Measurements from ENCODE around the gene FN1.

Gene FN1

GRCh38 chr2:215405722-215406581, 29.9 kb downstream of the FN1 start:
- ATAC-seq (replicated peaks; ENCODE audit: extremely low read depth, poor library complexity, severe bottlenecking), result no peak
- H3K4me3 Mint-ChIP-seq, result no peak overlapping the region
- H3K36me3 Mint-ChIP-seq (ENCODE audit: insufficient read depth), result no peaks in the 10 kb centered on the region
- DNase-seq (ENCODE audit: low spot score in 2 of 2), result no peak
- H3K9me3 Mint-ChIP-seq, result no peaks in the 10 kb centered on the region
- H3K4me1 Mint-ChIP-seq, result no peaks in the 10 kb centered on the region
- no peak overlapping the region for H3K27ac Mint-ChIP-seq (ENCODE audit: low read depth)
- H3K27me3 Mint-ChIP-seq, result peaks cover 42% of the 10 kb centered on the region

DNA sequence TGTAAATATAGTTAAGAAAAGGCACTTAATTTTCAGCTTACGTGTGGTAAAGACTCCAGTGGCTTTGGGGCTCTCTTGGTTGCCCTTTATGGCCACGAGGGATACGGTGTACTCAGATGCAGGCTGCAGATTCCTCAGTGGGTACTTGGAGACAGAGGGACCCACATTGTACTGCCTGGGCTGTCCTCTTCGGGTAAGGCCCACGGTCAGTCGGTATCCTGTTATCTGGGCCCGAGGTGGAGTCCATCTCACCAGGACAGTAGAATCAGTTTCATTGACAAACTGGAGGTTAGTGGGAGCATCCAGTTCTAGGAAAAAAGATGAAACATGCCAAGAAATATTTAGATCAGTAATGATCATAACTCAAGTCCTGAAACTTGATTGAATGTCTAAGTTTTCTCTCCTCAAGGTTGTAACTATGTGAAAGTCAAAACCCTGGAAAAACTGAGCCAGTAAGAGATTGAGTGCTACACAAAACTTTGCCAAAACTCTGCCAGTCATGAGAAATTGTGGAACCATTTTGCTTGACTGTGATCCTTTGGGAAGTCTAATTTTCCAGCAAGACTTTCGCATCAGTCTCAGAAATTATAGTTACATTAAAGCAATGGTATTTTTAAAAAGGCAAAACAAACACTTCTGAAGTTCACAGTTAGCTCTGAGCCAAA, 31.4 kb downstream of the FN1 start:
- ATAC-seq (replicated peaks; ENCODE audit: extremely low read depth, poor library complexity, severe bottlenecking) (no peak), DNase-seq (ENCODE audit: low spot score in 2 of 2) (no peak)
- Mint-ChIP-seq H3K36me3 (ENCODE audit: insufficient read depth) (no peaks in the 10 kb centered on the region), H3K9me3 (no peaks in the 10 kb centered on the region), H3K27ac (ENCODE audit: low read depth) (no peak overlapping the region), H3K4me3 (no peak overlapping the region), H3K4me1 (no peaks in the 10 kb centered on the region), H3K27me3 (peaks cover 37% of the 10 kb centered on the region)

DNA sequence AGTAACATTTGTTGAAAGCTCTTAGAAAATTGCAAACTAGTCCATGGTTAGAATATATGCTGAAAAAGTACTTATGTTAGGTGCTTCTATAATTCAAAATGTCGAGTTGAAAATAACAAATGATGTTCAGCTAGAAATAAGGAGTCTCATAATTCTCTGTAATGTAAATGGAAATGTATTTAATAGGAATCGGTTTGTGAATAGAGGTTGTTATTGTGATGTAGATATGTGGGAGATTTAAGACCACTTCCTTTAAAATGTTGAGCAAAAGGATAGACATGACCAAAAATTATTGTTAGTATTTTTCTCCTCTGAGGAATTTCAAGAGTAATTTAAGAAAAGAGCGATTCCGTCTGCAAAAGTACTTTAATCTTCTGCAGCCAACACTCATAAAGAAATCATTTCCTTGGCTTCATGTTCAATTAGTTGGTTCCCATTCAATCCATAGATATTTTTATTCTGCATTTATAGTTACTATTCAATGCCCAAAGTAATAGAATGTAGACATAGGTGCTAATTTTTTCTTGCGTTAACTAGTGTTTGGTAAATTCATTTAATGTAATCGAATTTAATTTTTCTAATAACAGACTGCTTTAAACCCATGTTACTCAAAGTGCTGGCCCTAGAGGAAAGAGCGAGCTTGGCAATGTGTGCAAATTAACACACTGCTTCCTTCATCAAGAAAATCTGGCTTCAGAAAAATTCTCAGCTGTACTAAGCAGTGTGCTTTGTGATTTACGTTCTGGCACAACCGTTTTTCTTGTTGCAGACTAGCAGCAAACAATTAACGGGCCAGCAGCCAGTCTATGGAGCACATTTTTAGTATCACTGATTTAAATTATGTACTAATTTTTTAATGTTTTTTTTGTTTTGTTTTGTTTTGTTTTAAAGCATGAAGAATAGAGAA, 32.2 kb downstream of the FN1 start:
- DNase-seq (ENCODE audit: low spot score in 2 of 2) (no peak), ATAC-seq (replicated peaks; ENCODE audit: extremely low read depth, poor library complexity, severe bottlenecking) (no peak)
- no peak overlapping the region for H3K4me3 Mint-ChIP-seq
- no peaks in the 10 kb centered on the region for H3K9me3 Mint-ChIP-seq
- H3K27me3 Mint-ChIP-seq, result peaks cover 37% of the 10 kb centered on the region
- no peaks in the 10 kb centered on the region for H3K36me3 Mint-ChIP-seq (ENCODE audit: insufficient read depth)
- H3K4me1 Mint-ChIP-seq, result no peaks in the 10 kb centered on the region
- H3K27ac Mint-ChIP-seq (ENCODE audit: low read depth), result no peak overlapping the region

DNA sequence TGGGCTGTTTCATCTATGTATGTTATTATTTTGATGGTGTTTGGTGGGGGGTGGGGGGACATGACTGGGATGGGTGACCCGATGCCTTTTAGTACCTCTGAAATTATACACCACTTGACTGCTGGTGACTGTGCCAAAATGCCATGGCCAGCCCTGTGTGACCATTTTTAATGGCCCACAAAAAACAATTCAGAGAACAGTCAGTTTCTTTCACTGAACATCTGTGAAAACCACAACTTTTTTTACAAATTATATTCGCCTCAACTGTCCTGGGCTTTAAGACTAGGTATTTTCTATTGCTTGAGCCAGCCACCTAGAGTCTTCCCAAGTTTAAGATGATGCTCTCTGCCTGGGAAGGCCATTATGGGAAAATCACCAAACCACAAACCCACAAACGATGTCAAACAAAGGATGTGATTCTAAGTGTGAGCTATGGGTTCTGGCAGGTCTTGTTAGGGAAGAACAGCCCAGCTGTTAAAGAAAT, 33.9 kb downstream of the FN1 start:
- H3K4me3 Mint-ChIP-seq, result no peak overlapping the region
- H3K4me1 Mint-ChIP-seq, result no peaks in the 10 kb centered on the region
- no peak for ATAC-seq (replicated peaks; ENCODE audit: extremely low read depth, poor library complexity, severe bottlenecking)

DNA sequence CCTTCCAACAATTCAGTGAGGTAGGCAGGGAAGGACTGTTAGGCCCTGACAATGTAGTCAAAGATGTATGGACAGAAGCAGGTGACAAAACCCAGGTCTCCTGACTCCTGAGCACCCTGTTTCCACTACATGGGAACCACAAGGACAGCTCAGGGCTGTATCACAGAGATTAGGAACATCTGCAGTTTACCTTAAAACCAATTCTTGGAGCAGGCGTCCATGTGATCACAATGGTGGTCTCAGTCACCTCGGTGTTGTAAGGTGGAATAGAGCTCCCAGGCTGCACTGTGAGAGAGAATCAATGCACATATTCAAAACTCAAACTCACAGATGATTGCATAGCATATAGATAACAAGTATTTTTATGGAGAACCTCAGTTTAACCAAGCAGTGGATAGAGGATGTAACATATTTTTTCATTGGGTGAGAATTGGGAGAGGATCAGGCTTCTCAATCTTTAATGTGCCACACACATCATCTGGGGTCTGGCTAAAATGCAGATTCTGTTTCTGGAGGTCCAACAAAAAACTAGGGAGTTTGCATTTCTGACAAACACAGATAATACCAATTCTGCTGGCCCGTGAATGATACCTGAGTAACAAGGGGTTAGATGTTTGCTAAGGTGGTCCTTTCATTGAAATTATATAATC, 36.7 kb downstream of the FN1 start:
- peaks cover 39% of the 10 kb centered on the region for H3K27me3 Mint-ChIP-seq
- H3K27ac Mint-ChIP-seq (ENCODE audit: low read depth), result no peak overlapping the region
- no peak overlapping the region for H3K4me3 Mint-ChIP-seq
- ATAC-seq (replicated peaks; ENCODE audit: extremely low read depth, poor library complexity, severe bottlenecking) (no peak), DNase-seq (ENCODE audit: low spot score in 2 of 2) (no peak)
- H3K9me3 Mint-ChIP-seq, result no peaks in the 10 kb centered on the region
- H3K36me3 Mint-ChIP-seq (ENCODE audit: insufficient read depth), result no peaks in the 10 kb centered on the region
- H3K4me1 Mint-ChIP-seq, result no peaks in the 10 kb centered on the region

More for the DNA sequence above, 33.9 kb downstream of the FN1 start:
- no peaks in the 10 kb centered on the region for H3K9me3 Mint-ChIP-seq
- H3K27ac Mint-ChIP-seq (ENCODE audit: low read depth), result no peak overlapping the region
- H3K36me3 Mint-ChIP-seq (ENCODE audit: insufficient read depth), result no peaks in the 10 kb centered on the region
- peaks cover 35% of the 10 kb centered on the region for H3K27me3 Mint-ChIP-seq
- no peak for DNase-seq (ENCODE audit: low spot score in 2 of 2)

GRCh38 chr2:215397632-215398341, 38.1 kb downstream of the FN1 start:
- Mint-ChIP-seq H3K27me3 (peaks cover 45% of the 10 kb centered on the region), H3K27ac (ENCODE audit: low read depth) (no peak overlapping the region), H3K9me3 (no peaks in the 10 kb centered on the region), H3K36me3 (ENCODE audit: insufficient read depth) (no peaks in the 10 kb centered on the region), H3K4me1 (no peaks in the 10 kb centered on the region), H3K4me3 (no peak overlapping the region)
- no peak for DNase-seq (ENCODE audit: low spot score in 2 of 2)
- no peak for ATAC-seq (replicated peaks; ENCODE audit: extremely low read depth, poor library complexity, severe bottlenecking)

DNA sequence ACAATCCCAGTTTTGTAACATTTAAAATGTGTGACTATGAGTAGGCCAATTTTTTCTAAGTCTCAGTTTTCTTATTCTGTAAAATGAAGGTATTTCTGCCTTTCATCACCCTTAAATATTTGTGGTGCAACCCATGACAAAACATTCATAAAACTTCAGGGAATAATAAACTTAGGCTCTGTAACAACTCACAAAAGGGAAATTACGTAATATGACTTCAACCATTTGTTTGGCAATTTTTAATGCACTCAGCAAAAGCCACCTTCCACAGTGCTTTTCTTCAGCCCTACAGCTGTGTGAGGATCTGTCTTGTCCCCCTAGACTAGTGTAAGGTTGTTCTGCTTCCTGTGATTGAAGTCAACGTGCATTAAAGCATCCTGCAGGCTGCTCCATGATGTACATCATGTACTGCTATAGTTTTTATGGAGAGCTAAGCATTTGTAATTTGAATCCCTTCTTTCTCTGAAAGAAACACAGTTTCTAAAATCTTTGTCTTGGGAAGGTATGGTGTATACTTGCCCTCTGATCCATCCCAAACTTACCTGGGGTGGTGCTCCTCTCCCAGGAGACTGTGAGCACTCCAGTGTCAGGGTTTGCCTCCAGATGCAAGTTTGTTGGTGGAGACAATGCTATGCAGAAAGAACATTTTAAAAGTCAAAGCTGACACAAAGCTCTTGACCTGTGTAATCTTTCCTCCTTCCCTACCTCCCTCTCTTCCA, 39.1 kb downstream of the FN1 start:
- ATAC-seq (replicated peaks; ENCODE audit: extremely low read depth, poor library complexity, severe bottlenecking), result no peak
- no peaks in the 10 kb centered on the region for H3K9me3 Mint-ChIP-seq
- H3K4me1 Mint-ChIP-seq, result no peaks in the 10 kb centered on the region
- H3K27me3 Mint-ChIP-seq, result peaks cover 55% of the 10 kb centered on the region
- no peaks in the 10 kb centered on the region for H3K36me3 Mint-ChIP-seq (ENCODE audit: insufficient read depth)
- H3K27ac Mint-ChIP-seq (ENCODE audit: low read depth), result no peak overlapping the region
- H3K4me3 Mint-ChIP-seq, result no peak overlapping the region
- no peak for DNase-seq (ENCODE audit: low spot score in 2 of 2)

- Mint-ChIP-seq H3K4me1 (no peaks in the 10 kb centered on the region), H3K27ac (ENCODE audit: low read depth) (no peak overlapping the region), H3K4me3 (no peak overlapping the region), H3K36me3 (ENCODE audit: insufficient read depth) (no peaks in the 10 kb centered on the region), H3K27me3 (peaks cover 63% of the 10 kb centered on the region), H3K9me3 (no peaks in the 10 kb centered on the region)
- DNase-seq (ENCODE audit: low spot score in 2 of 2) (no peak), ATAC-seq (replicated peaks; ENCODE audit: extremely low read depth, poor library complexity, severe bottlenecking) (no peak)
These were observed 40.0 kb downstream of the FN1 start for GRCh38 chr2:215395687-215396460.

- H3K4me3 Mint-ChIP-seq, result no peak overlapping the region
- H3K4me1 Mint-ChIP-seq, result no peaks in the 10 kb centered on the region
- no peak overlapping the region for H3K27ac Mint-ChIP-seq (ENCODE audit: low read depth)
- ATAC-seq (replicated peaks; ENCODE audit: extremely low read depth, poor library complexity, severe bottlenecking), result no peak
- peaks cover 71% of the 10 kb centered on the region for H3K27me3 Mint-ChIP-seq
- no peaks in the 10 kb centered on the region for H3K9me3 Mint-ChIP-seq
- no peak for DNase-seq (ENCODE audit: low spot score in 2 of 2)
- no peaks in the 10 kb centered on the region for H3K36me3 Mint-ChIP-seq (ENCODE audit: insufficient read depth)
These were observed 41.6 kb downstream of the FN1 start for GRCh38 chr2:215394102-215394805.

DNA sequence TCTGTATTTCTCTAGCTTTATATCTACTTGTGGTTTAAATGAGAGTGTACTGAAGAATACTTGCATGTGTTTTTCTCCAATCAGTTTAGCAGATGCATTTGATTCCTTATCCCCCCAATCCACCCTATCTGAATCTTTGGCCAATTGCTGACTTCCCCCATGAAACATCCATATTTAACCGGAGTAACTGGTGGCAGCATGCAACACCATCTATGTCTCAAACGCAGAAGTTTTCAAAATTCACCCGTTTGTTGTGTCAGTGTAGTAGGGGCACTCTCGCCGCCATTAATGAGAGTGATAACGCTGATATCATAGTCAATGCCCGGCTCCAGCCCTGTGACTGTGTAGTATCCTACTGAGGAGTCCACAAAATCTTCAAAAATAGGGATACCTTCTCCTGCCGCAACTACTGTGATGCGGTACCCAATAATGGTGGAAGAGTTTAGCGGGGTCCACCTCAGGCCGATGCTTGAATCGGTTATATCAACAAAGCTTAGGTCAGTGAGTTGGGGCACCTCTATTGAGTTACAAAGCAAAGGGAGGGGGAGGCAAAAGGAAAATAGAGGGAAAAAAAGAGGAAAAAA, 43.1 kb downstream of the FN1 start:
- no peak overlapping the region for H3K4me3 Mint-ChIP-seq
- no peaks in the 10 kb centered on the region for H3K4me1 Mint-ChIP-seq
- H3K36me3 Mint-ChIP-seq (ENCODE audit: insufficient read depth), result no peaks in the 10 kb centered on the region
- no peaks in the 10 kb centered on the region for H3K9me3 Mint-ChIP-seq
- H3K27me3 Mint-ChIP-seq, result peaks cover 56% of the 10 kb centered on the region
- DNase-seq (ENCODE audit: low spot score in 2 of 2) (no peak), ATAC-seq (replicated peaks; ENCODE audit: extremely low read depth, poor library complexity, severe bottlenecking) (no peak)
- no peak overlapping the region for H3K27ac Mint-ChIP-seq (ENCODE audit: low read depth)
